GM18870 (cell line): ENCODE measurements around the gene TNFRSF25.

Source experiments
- ATAC-seq: cut with Tn5 transposase; IDR thresholded peaks from one replicate; pipeline ENCODE4 v1.9.1; 2021; ENCODE audit warnings: moderate library complexity; ENCODE audit not compliant: unreplicated experiment

Gene TNFRSF25, protein sequence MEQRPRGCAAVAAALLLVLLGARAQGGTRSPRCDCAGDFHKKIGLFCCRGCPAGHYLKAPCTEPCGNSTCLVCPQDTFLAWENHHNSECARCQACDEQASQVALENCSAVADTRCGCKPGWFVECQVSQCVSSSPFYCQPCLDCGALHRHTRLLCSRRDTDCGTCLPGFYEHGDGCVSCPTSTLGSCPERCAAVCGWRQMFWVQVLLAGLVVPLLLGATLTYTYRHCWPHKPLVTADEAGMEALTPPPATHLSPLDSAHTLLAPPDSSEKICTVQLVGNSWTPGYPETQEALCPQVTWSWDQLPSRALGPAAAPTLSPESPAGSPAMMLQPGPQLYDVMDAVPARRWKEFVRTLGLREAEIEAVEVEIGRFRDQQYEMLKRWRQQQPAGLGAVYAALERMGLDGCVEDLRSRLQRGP

GRCh38 chr1:6466023-6466422, at the start of gene TNFRSF25:
Gene TNFRSF25, minus strand, starts transcription at chr1:6466173. Its CDS starts 66 bp downstream, at chr1:6466107.
- ATAC-seq, result no peak

- ATAC-seq, result no peak
Measured at GRCh38 chr1:6515771-6516170, 49.8 kb upstream of the TNFRSF25 start.

DNA sequence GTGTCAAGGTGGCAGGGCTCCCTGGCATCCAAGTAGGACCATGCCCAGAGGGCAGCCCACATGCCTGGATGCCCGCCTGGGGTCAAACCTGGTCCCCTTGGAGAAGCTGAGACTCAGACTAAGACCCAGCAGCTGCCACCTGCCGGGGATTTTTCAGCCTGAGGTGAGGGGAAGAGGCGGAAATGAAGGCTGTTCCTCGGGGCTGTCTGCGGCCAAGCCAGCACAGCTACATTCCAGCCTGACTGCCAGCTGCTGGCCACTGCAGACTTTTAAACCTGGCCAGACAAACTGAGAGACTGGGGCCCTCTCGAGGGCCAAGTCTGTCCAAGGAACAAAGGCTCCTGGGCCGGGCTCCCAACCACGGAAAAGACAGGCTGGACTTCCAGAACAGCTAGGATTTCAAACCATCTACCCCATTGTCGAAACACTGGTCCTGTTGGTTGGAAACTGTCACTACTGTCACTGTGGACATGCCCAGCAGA, 47.4 kb upstream of the TNFRSF25 start:
- no peak for ATAC-seq

GRCh38 chr1:6512908-6513280, 46.9 kb upstream of the TNFRSF25 start:
- ATAC-seq, result no peak

DNA sequence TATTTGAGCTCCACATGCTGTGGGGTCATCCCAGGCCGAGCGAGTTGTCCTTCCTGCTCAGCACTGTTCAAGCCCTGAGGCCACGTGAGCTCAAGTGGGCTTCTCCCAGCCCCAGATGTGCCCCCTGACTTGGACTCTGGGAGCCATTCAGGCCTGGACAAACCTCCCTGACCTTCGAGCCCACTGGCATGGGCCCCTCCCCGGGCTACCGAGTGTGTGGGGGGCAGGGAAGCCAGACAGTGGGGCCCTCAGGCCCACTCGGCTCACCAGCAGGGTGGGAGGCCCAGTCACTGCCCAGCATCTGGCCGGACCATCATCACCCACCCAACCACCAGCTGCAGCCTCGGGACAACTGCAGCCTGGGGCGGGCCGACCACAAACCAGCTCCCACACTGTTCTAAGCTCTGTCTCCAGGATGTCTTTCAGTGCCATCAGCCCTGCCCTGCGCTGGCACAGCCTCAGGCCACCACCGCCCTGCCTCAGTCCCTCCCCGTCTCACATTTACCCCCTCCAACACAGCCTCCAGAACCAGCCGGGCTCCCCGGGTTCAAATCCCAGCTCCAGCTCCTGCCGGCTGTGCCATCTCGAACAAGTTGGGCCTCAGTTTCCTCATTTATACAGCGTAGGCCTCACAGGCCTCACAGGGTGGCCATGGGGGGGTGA, 46.4 kb upstream of the TNFRSF25 start:
- ATAC-seq, result no peak

- no peak for ATAC-seq
Measured at GRCh38 chr1:6511561-6512244, 45.7 kb upstream of the TNFRSF25 start.

DNA sequence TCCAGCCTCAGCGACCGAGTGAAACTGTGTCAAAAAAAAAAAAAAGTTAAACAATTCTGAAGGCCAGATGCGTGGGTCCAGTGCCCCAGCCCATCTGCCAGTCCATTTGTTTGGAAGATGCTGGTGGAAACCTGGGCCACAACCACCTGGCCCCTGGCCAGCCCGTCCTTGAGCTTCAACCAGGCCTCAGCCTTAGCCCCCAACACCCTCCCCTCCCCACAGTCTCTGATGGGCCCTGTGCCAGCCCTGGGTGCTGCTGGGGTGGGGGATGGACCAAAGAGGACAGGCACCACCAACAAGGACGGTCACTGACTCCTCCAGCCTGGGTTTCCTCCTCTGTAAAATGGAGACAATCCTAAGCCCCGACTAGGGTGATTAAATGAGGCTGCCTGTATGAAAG, 45.1 kb upstream of the TNFRSF25 start:
- no peak for ATAC-seq

GRCh38 chr1:6510493-6510892, 44.5 kb upstream of the TNFRSF25 start:
- ATAC-seq, result no peak

GRCh38 chr1:6509919-6510291, 43.9 kb upstream of the TNFRSF25 start:
- ATAC-seq, result no peak

- ATAC-seq, result no peak
Measured at GRCh38 chr1:6509220-6509918, 43.4 kb upstream of the TNFRSF25 start.

DNA sequence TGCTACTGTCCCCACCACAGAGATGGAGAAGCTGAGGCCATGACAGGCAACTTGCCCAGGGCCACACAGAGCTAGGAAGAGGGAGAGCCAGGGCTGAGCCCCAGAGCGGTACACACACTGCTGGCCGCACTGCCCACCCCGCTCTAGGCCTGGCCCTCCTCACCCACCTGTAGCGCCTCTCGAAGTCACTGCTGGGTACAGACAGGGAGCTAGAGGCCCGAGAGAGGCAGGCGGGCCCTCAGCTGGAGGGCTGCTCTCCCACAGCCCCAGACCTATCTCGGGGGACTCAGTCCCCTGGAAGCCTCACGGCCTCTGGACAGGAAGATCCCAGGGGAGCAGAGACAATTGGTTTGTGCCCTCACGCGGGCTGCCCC, 42.8 kb upstream of the TNFRSF25 start:
- ATAC-seq, result no peak

- ATAC-seq, result no peak
Measured at GRCh38 chr1:6508154-6508815, 42.3 kb upstream of the TNFRSF25 start.

DNA sequence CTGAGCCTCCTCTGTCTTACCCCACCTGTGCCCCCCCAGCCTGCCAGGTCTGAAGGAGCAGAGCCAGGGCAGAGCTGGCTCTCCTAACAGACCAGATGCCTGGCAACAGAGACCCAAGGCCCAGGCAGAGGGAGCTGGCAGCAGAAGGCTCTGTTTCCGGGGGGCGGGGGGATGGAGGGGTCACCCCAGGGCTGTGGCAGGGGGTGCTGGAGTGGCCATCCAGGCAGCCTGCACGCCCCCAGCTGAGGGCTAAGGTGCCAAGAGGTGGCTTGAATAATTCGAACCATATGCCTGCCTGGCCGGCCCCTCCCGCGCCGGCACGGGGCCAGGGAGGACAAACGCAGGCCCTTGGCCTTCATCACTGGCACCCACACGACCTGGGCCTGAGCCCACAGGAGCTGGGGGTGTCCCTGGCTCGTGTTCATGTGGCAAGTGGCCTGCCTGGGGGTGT, 41.5 kb upstream of the TNFRSF25 start:
- no peak for ATAC-seq

- no peak for ATAC-seq
Measured at GRCh38 chr1:6507037-6507428, 41.1 kb upstream of the TNFRSF25 start.

DNA sequence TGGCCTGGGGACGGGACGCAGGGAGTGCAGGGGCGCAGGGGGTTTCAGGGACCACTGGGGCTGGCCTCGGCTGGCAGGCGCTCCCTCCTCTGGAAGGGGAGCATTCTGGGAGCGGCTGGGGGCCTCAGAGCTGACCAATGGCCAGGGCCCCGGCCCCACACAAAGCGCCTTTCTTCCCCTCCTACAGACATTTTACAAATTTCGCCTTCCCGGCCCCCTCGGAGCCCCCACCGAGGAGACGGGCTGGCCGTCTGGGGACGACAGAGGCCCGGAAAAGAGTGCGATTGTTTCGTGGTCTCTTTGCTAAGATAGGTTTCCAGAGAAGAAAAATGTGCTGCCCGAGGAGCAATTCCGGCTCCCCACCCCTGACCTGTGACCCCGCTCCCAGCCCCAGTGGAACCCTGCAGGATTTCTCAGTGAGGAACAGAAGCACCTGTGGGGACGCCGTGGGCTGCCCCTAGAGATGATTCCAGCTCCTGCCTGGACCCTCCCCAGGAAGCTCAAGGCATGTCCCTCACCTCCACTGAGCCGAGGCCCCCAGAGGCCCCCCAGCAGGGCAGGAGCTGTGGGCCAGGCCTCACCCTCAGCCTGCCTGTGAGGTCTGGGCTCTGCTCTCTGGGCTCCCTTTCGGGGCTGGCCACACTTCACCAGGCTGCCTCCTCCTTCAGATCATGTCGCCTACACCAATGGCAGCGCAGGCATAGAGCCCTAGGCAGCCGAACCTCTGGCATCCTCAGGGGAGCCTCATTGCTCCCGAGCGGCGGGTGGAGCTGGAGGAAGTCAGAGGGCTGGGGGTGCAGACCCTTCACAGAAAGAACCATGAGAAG, 40.5 kb upstream of the TNFRSF25 start:
- ATAC-seq, result no peak

- ATAC-seq, result no peak
Measured at GRCh38 chr1:6505367-6506209, 39.6 kb upstream of the TNFRSF25 start.

GRCh38 chr1:6504887-6505286, 38.9 kb upstream of the TNFRSF25 start:
- ATAC-seq, result no peak

GRCh38 chr1:6503884-6504602, 38.1 kb upstream of the TNFRSF25 start:
- ATAC-seq, result no peak
